C4-2B (cell line): ENCODE data around the gene WWP2.

Experiments
- ZFX ChIP-seq: fragments of 450-650 bp; IDR thresholded peaks from 2 replicates; pipeline ENCODE4 v1.6.1; 2017
- TF ChIP-seq, protein P1 (sequence below): fragments of 450-650 bp; conservative IDR thresholded peaks from 2 replicates; pipeline ENCODE4 v1.5.1; 2017; ENCODE audit warnings: mild to moderate bottlenecking

DNA sequence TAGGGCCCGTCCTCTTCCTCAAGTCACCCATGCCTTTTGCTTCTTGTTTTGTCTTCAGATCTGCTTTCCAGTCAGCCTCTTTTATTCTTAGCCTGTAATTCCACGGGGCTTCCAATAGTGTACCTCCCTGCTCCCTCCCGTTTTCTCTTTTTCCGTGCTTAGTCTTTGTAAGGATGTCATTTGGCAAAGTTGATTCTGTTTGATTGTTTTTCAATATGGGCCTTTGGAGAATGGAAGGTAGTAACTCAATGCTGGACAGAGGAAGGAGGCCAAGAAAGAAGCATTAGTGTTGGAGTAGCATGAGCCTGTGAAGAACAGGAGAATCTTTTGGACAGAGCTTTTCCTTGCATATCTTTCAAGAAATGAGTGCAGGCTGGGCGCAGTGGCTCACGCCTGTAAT lies 6.5 kb downstream of the WWP2 start:
- TF ChIP-seq, protein P1, sequence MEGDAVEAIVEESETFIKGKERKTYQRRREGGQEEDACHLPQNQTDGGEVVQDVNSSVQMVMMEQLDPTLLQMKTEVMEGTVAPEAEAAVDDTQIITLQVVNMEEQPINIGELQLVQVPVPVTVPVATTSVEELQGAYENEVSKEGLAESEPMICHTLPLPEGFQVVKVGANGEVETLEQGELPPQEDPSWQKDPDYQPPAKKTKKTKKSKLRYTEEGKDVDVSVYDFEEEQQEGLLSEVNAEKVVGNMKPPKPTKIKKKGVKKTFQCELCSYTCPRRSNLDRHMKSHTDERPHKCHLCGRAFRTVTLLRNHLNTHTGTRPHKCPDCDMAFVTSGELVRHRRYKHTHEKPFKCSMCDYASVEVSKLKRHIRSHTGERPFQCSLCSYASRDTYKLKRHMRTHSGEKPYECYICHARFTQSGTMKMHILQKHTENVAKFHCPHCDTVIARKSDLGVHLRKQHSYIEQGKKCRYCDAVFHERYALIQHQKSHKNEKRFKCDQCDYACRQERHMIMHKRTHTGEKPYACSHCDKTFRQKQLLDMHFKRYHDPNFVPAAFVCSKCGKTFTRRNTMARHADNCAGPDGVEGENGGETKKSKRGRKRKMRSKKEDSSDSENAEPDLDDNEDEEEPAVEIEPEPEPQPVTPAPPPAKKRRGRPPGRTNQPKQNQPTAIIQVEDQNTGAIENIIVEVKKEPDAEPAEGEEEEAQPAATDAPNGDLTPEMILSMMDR = no peak
- no peak for TF ChIP-seq ZFX
